Liver (tissue), 9 donors: ENCODE results near the gene ARID5B. TPM values are rescaled to one million over a fixed set of nuclear protein-coding genes. Genes with fewer than 3 reads are reported as not detected.

Experiments used
- DNase-seq: peaks from one replicate; pipeline ENCODE4 v3.0.0-alpha.2; 2017; ENCODE audit warnings: low spot score
- H3K27ac ChIP-seq, 2 donors: one replicate each; pipeline ENCODE4 v1.7.0; 2013; ENCODE audit warnings: inconsistent platforms in 2 of 2, low read length in 2 of 2, control low read depth in 1 of 2, low read depth in 1 of 2, mild to moderate bottlenecking in 1 of 2
- H3K27me3 ChIP-seq, 4 donors: one replicate each; pipeline versions ENCODE4 v1.6.1 to v1.7.0; 2013; ENCODE audit warnings: low read length in 3 of 4, inconsistent platforms in 1 of 4, mild to moderate bottlenecking in 1 of 4, moderate library complexity in 1 of 4; ENCODE audit not compliant: control insufficient read depth in 4 of 4, insufficient read depth in 4 of 4
- H3K36me3 ChIP-seq, 4 donors: one replicate each; pipeline versions ENCODE4 v1.6.1 to v1.7.0; 2013; ENCODE audit warnings: low read length in 3 of 4, mild to moderate bottlenecking in 3 of 4, low read depth in 1 of 4, moderate library complexity in 1 of 4; ENCODE audit not compliant: control insufficient read depth in 4 of 4, insufficient read depth in 3 of 4
- H3K4me1 ChIP-seq, 4 donors: one replicate each; pipeline versions ENCODE4 v1.6.1 to v1.7.0; 2013; ENCODE audit warnings: low read length in 3 of 4, mild to moderate bottlenecking in 3 of 4, moderate library complexity in 1 of 4; ENCODE audit not compliant: control insufficient read depth in 4 of 4, insufficient read depth in 4 of 4
- H3K4me3 ChIP-seq, 3 donors: one replicate each; pipeline versions ENCODE4 v1.6.1 to v1.7.0; 2013; ENCODE audit warnings: low read length in 3 of 3, control low read depth in 1 of 3, low read depth in 1 of 3, mild to moderate bottlenecking in 1 of 3
- H3K9ac ChIP-seq, 2 donors: one replicate each; pipeline ENCODE4 v1.7.0; 2013; ENCODE audit warnings: low read length in 2 of 2, mild to moderate bottlenecking in 2 of 2, moderate library complexity in 2 of 2, control low read depth in 1 of 2, low read depth in 1 of 2
- H3K9me3 ChIP-seq, 4 donors: one replicate each; pipeline versions ENCODE4 v1.6.1 to v1.7.0; 2013; ENCODE audit warnings: low read length in 3 of 4; ENCODE audit not compliant: control insufficient read depth in 4 of 4
- EGR1 ChIP-seq, 2 donors: IDR thresholded peaks; 2 replicates each; pipeline ENCODE4 v1.6.1; 2016 to 2018; ENCODE audit warnings: antibody characterized with exemption in 2 of 2, low read depth in 2 of 2
- FOXA1 ChIP-seq: IDR thresholded peaks from 2 replicates; pipeline ENCODE4 v1.6.1; 2016; ENCODE audit warnings: antibody characterized with exemption
- HNF4G ChIP-seq: IDR thresholded peaks from 2 replicates; pipeline ENCODE4 v1.6.1; 2016; ENCODE audit warnings: antibody characterized with exemption
- JUND ChIP-seq, 2 donors: IDR thresholded peaks; 2 replicates each; pipeline ENCODE4 v1.6.1; 2016; ENCODE audit warnings: antibody characterized with exemption in 2 of 2
- MAX ChIP-seq: IDR thresholded peaks from 2 replicates; pipeline ENCODE4 v1.6.1; 2016; ENCODE audit warnings: antibody characterized with exemption
- RAD21 ChIP-seq, 2 donors: IDR thresholded peaks; 2 replicates each; pipeline ENCODE4 v1.6.1; 2016; ENCODE audit warnings: antibody characterized with exemption in 2 of 2, mild to moderate bottlenecking in 2 of 2
- REST ChIP-seq: IDR thresholded peaks from 2 replicates; pipeline ENCODE4 v1.6.1; 2016; ENCODE audit warnings: antibody characterized with exemption, mild to moderate bottlenecking
- SP1 ChIP-seq: IDR thresholded peaks from 2 replicates; pipeline ENCODE4 v1.6.1; 2018; ENCODE audit warnings: antibody characterized with exemption, mild to moderate bottlenecking
- YY1 ChIP-seq: IDR thresholded peaks from 2 replicates; pipeline ENCODE4 v1.6.1; 2016; ENCODE audit warnings: antibody characterized with exemption, mild to moderate bottlenecking
- ZBTB33 ChIP-seq: IDR thresholded peaks from 2 replicates; pipeline ENCODE4 v1.6.1; 2016; ENCODE audit warnings: antibody characterized with exemption
- WGBS: extraction: QIAGEN DNeasy Blood & Tissue Kit; methylation state at CpG from one replicate; pipeline ENCODE4 v1.1.7; 2013; 5-methylcytosine and 5-hydroxymethylcytosine counted together
- polyA plus RNA-seq, 2 donors: library from polyadenylated mRNA; stranded (reverse) in 1 of 2; unstranded in 1 of 2; fragments of 200-250 nt in 1 of 2; fragments of >200 nt in 1 of 2; fragmentation: Nextera tagmentation in 1 of 2; extraction: Ambion mirVana in 1 of 2; gene quantifications; one replicate each; pipeline versions ENCODE4 v1.2.1 to v1.2.3, GENCODE V29; 2013 to 2015
- total RNA-seq, 2 donors: library from RNA; depleted of rRNA; stranded (reverse); fragments of >200 nt; gene quantifications; one replicate each; pipeline ENCODE4 v1.2.3, GENCODE V29; 2014
- donor health status: healthy.
- donor health status: healthy.
- donor health status: healthy.
- donor health status: healthy.
- donor health status: healthy.

ARID5B gene
- total and polyA plus RNA-seq, 4 donors: 1.3 to 6.4 (median 5.2) TPM

GRCh38 chr10:61957806-61958205 is 56.3 kb downstream of the ARID5B start (continued):
- no peak for TF ChIP-seq JUND (IDR thresholded peaks at IDR 0.05)

- Histone ChIP-seq H3K36me3 (no peaks in the 10 kb centered on the region), H3K9ac (no peak overlapping the region), H3K9me3 (no peaks in the 10 kb centered on the region), H3K4me3 (no peak overlapping the region), H3K27ac (no peak overlapping the region), H3K4me1 (peaks cover 0 to 6% (median under 1%) of the 10 kb centered on the region in 4 donors), H3K27me3 (no peaks in the 10 kb centered on the region)
- no peak for DNase-seq
- no peak for TF ChIP-seq RAD21 (IDR thresholded peaks at IDR 0.05)
- TF ChIP-seq ZBTB33: no peak
- WGBS: 98% methylated on average over 12 of the region's 12 CpGs
Observed at GRCh38 chr10:61958311-61958710, 56.8 kb downstream of the ARID5B start.

GRCh38 chr10:61958805-61959204 is 57.3 kb downstream of the ARID5B start:
- DNase-seq: no peak
- Histone ChIP-seq H3K36me3 (no peaks in the 10 kb centered on the region), H3K27me3 (no peaks in the 10 kb centered on the region), H3K9ac (no peak overlapping the region), H3K4me3 (no peak overlapping the region), H3K9me3 (no peaks in the 10 kb centered on the region), H3K27ac (no peak overlapping the region), H3K4me1 (peaks cover 2 to 11% (median 5%) of the 10 kb centered on the region in 4 donors)
- TF ChIP-seq REST: no peak
- no peak for TF ChIP-seq MAX
- TF ChIP-seq YY1: no peak
- TF ChIP-seq FOXA1: no peak
- no peak for TF ChIP-seq ZBTB33
- TF ChIP-seq EGR1 (IDR thresholded peaks at IDR 0.05; ENCODE audit: low read depth in 2 of 2): no peak
- TF ChIP-seq HNF4G: no peak
- no peak for TF ChIP-seq SP1
